Measurements from ENCODE around the gene SPPL3.

Gene SPPL3

DNA sequence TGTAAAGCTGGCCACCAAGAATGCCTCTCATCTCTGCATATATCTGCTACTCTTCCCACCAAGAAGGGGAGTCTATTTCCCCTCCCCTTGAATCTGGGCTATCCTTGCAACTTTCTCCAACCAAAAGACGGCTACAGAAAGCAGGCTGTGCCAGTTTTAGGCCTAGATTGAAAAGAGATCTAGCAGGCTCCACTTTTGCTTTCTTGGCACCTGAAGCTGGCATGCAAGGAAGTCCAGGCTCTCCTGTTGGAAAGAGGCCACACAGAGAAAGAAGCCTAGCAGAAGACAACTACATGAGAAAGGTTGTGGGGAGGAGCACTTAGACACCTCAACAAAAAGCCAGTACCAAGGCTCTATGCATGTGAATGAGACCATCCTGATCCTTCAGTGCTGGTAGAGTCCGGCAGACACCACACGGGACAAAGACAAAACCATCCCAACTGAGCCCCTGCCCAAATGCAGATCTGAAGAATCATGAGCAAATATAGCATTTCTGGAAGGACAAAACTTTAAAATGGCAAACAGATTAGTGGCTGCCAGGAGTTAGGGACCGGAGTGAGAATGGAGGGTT is 68.0 kb downstream of the SPPL3 start:
- no peak for TF ChIP-seq FOXP2 (optimal IDR thresholded peaks at IDR 0.05; ENCODE audit: borderline replicate concordance, extremely low read depth, extremely low read length, insufficient read depth)

GRCh38 chr12:120835657-120836056 is 68.5 kb downstream of the SPPL3 start:
- TF ChIP-seq REST (IDR thresholded peaks at IDR 0.05; ENCODE audit: insufficient read depth in 1 of 2, low read depth in 2 of 2, low read length in 2 of 2) (no peak), POLR2AphosphoS5 (IDR thresholded peaks at IDR 0.05; ENCODE audit: low read depth, low read length) (no peak), FOXP2 (optimal IDR thresholded peaks at IDR 0.05; ENCODE audit: borderline replicate concordance, extremely low read depth, extremely low read length, insufficient read depth) (no peak), SIN3A (IDR thresholded peaks at IDR 0.05; ENCODE audit: borderline replicate concordance, insufficient read depth, low read length) (no peak), TAF1 (IDR thresholded peaks at IDR 0.05; ENCODE audit: borderline replicate concordance, insufficient read depth, low read length) (no peak)

GRCh38 chr12:120835304-120835612 is 68.9 kb downstream of the SPPL3 start:
- TF ChIP-seq FOXP2 (optimal IDR thresholded peaks at IDR 0.05; ENCODE audit: borderline replicate concordance, extremely low read depth, extremely low read length, insufficient read depth) (no peak), POLR2AphosphoS5 (IDR thresholded peaks at IDR 0.05; ENCODE audit: low read depth, low read length) (no peak), REST (IDR thresholded peaks at IDR 0.05; ENCODE audit: insufficient read depth in 1 of 2, low read depth in 2 of 2, low read length in 2 of 2) (no peak), TAF1 (IDR thresholded peaks at IDR 0.05; ENCODE audit: borderline replicate concordance, insufficient read depth, low read length) (no peak), SIN3A (IDR thresholded peaks at IDR 0.05; ENCODE audit: borderline replicate concordance, insufficient read depth, low read length) (no peak)

DNA sequence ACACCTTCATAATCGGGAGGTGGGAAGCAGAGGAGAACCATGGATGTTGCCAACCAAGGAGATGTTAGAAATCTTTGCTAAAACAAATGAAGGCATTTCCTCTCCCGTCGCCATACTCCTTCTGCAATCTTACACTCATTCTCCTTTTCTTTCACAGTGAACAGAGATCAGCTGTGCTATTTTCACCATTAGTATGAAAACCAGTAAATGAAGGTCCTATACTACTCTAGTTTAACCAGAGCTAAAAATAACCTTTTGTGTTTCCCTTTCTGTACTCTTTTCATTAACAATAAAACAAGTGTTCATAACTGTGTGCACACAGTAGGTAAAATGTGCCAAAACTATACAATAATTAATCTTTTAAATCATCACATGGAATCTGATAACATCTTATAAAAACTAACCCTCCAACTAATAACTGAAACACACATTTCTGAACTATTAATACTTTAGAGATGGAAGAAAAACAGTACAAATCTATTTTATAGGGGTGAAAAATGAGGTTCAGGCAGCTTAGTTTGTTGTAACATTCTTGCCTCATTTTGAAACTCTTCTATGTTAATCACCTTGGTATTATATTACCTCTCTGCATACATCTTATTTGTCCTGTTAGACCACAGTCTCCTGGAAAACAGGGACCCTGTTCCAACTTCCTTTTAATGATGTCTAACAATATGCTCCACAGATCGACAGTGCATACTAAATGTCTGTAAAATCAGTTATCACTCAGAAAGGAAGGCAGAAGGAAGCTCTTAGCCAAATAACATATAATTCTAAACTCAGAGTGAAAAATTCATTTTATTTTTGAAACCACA is 69.5 kb downstream of the SPPL3 start:
- TF ChIP-seq REST (IDR thresholded peaks at IDR 0.05; ENCODE audit: insufficient read depth in 1 of 2, low read depth in 2 of 2, low read length in 2 of 2) (no peak), POLR2AphosphoS5 (IDR thresholded peaks at IDR 0.05; ENCODE audit: low read depth, low read length) (no peak), TAF1 (IDR thresholded peaks at IDR 0.05; ENCODE audit: borderline replicate concordance, insufficient read depth, low read length) (no peak), SIN3A (IDR thresholded peaks at IDR 0.05; ENCODE audit: borderline replicate concordance, insufficient read depth, low read length) (no peak), FOXP2 (optimal IDR thresholded peaks at IDR 0.05; ENCODE audit: borderline replicate concordance, extremely low read depth, extremely low read length, insufficient read depth) (no peak)

- TF ChIP-seq FOXP2 (optimal IDR thresholded peaks at IDR 0.05; ENCODE audit: borderline replicate concordance, extremely low read depth, extremely low read length, insufficient read depth) (no peak), POLR2AphosphoS5 (IDR thresholded peaks at IDR 0.05; ENCODE audit: low read depth, low read length) (no peak), REST (IDR thresholded peaks at IDR 0.05; ENCODE audit: insufficient read depth in 1 of 2, low read depth in 2 of 2, low read length in 2 of 2) (no peak), SIN3A (IDR thresholded peaks at IDR 0.05; ENCODE audit: borderline replicate concordance, insufficient read depth, low read length) (no peak), TAF1 (IDR thresholded peaks at IDR 0.05; ENCODE audit: borderline replicate concordance, insufficient read depth, low read length) (no peak)
These were observed 70.3 kb downstream of the SPPL3 start for GRCh38 chr12:120833849-120834248.

Measured in PFSK-1 (cell line).